PFSK-1 (cell line): ENCODE measurements around the gene AP1S2.

Experiments used
- FOXP2 ChIP-seq: optimal IDR thresholded peaks from 2 replicates; pipeline ENCODE3; 2011; ENCODE audit warnings: borderline replicate concordance, control low read depth, inconsistent platforms; ENCODE audit not compliant: insufficient read depth; ENCODE audit errors: extremely low read length, extremely low read depth
- POLR2AphosphoS5 ChIP-seq: IDR thresholded peaks from 2 replicates; pipeline ENCODE4 v1.6.1; 2012; ENCODE audit warnings: low read depth, mild to moderate bottlenecking, control low read depth, low read length, moderate library complexity
- REST ChIP-seq, 2 experiments: IDR thresholded peaks; 2 replicates each; pipeline versions ENCODE4 v1.6.1 to v1.8.0; 2011 to 2012; ENCODE audit warnings: low read depth in 2 of 2, low read length in 2 of 2, control low read depth in 1 of 2, inconsistent platforms in 1 of 2, mild to moderate bottlenecking in 1 of 2, moderate library complexity in 1 of 2; ENCODE audit not compliant: insufficient read depth in 1 of 2
- SIN3A ChIP-seq: IDR thresholded peaks from 2 replicates; pipeline ENCODE4 v1.6.1; 2012; ENCODE audit warnings: mild to moderate bottlenecking, low read length, moderate library complexity, borderline replicate concordance; ENCODE audit not compliant: insufficient read depth
- TAF1 ChIP-seq: IDR thresholded peaks from 2 replicates; pipeline ENCODE4 v1.6.1; 2012; ENCODE audit warnings: low read length, control low read depth, borderline replicate concordance; ENCODE audit not compliant: insufficient read depth

The AP1S2 gene

GRCh38 chrX:15785176-15785750 is 69.3 kb downstream of the AP1S2 start:
- TF ChIP-seq POLR2AphosphoS5 (no peak), TAF1 (no peak), FOXP2 (no peak), REST (IDR thresholded peaks at IDR 0.05; ENCODE audit: insufficient read depth in 1 of 2, low read depth in 2 of 2, low read length in 2 of 2) (no peak), SIN3A (no peak)

- TF ChIP-seq FOXP2 = no peak
- no peak for TF ChIP-seq POLR2AphosphoS5
- TF ChIP-seq TAF1 = no peak
- TF ChIP-seq REST (IDR thresholded peaks at IDR 0.05; ENCODE audit: insufficient read depth in 1 of 2, low read depth in 2 of 2, low read length in 2 of 2) = no peak
- no peak for TF ChIP-seq SIN3A
Observed at GRCh38 chrX:15781961-15782699, 72.5 kb downstream of the AP1S2 start.
